SU-DHL-6 (cell line): ENCODE data around the gene LIM2.
"Not testable (repeated sequence)": the region's sequence is repeated elsewhere in the genome, so short reads cannot be mapped to it uniquely, and the experiment has no call there.

Source experiments
- H2AFZ ChIP-seq: fragments of 200-600 bp; sonication (generic); 2 replicates; pipeline ENCODE4 v1.6.1; 2014; ENCODE audit warnings: low read depth, mild to moderate bottlenecking, moderate library complexity, mixed read lengths, antibody characterized with exemption, low read length; ENCODE audit not compliant: severe bottlenecking
- H3F3A ChIP-seq: fragments of 200-600 bp; shearing (Covaris generic); 2 replicates; pipeline ENCODE4 v1.6.0; 2016; ENCODE audit warnings: antibody characterized with exemption, mild to moderate bottlenecking; ENCODE audit not compliant: insufficient read depth
- H3K27ac ChIP-seq: fragments of 200-600 bp; sonication (generic); 2 replicates; pipeline ENCODE4 v1.5.1; 2016; ENCODE audit warnings: low read depth, mild to moderate bottlenecking, low read length, moderate library complexity, mixed read lengths
- H3K27me3 ChIP-seq: fragments of 200-600 bp; sonication (generic), shearing (Covaris generic); 2 replicates; pipeline ENCODE4 v1.6.0; 2014; ENCODE audit warnings: mild to moderate bottlenecking, low read length
- H3K36me3 ChIP-seq: fragments of 200-600 bp; sonication (generic); 2 replicates; pipeline ENCODE4 v1.6.1; 2014; ENCODE audit warnings: mild to moderate bottlenecking, low read length, mixed read lengths
- H3K4me2 ChIP-seq: fragments of 300-600, 200-600 bp; shearing (Covaris generic), sonication (generic); 2 replicates; pipeline ENCODE4 v1.6.0; 2014; ENCODE audit warnings: low read length, low read depth, mild to moderate bottlenecking; ENCODE audit not compliant: poor library complexity, severe bottlenecking
- H3K4me3 ChIP-seq: fragments of 200-600 bp; sonication (generic); 2 replicates; pipeline ENCODE4 v1.5.1; 2014; ENCODE audit warnings: antibody characterized with exemption, low read length, mild to moderate bottlenecking, mixed read lengths; ENCODE audit not compliant: insufficient read depth, poor library complexity, severe bottlenecking
- H3K79me2 ChIP-seq: fragments of 200-600 bp; sonication (generic); 2 replicates; pipeline ENCODE4 v1.6.1; 2014; ENCODE audit warnings: mild to moderate bottlenecking, low read length, moderate library complexity; ENCODE audit not compliant: insufficient read depth
- H3K9ac ChIP-seq: fragments of 200-600 bp; sonication (generic); 2 replicates; pipeline ENCODE4 v1.7.0; 2014; ENCODE audit warnings: mild to moderate bottlenecking, low read length
- H3K9me2 ChIP-seq: fragments of 200-600 bp; sonication (generic); replicated peaks from 2 replicates; pipeline ENCODE4 v1.6.1; 2014; ENCODE audit warnings: low read length; ENCODE audit not compliant: insufficient read depth
- H3K9me3 ChIP-seq: fragments of 200-600 bp; sonication (generic); 2 replicates; pipeline ENCODE4 v1.6.1; 2014; ENCODE audit warnings: low read length, mixed read lengths; ENCODE audit not compliant: insufficient read depth
- H4K20me1 ChIP-seq: fragments of 200-600 bp; sonication (generic); 2 replicates; pipeline ENCODE4 v1.6.1; 2014; ENCODE audit warnings: low read depth, mild to moderate bottlenecking, antibody characterized with exemption, low read length, moderate library complexity, mixed read lengths
- CTCF ChIP-seq: fragments of 200-600 bp; sonication (generic); IDR thresholded peaks from one replicate; pipeline ENCODE4 v1.5.1; 2017; ENCODE audit warnings: antibody characterized with exemption, mild to moderate bottlenecking, low read length, moderate library complexity; ENCODE audit not compliant: insufficient read depth, poor library complexity, severe bottlenecking
- EZH2phosphoT487 ChIP-seq: fragments of 200-600 bp; sonication (generic), shearing (Covaris generic); conservative IDR thresholded peaks from 2 replicates; pipeline ENCODE4 v1.6.1; 2018; ENCODE audit warnings: mild to moderate bottlenecking, antibody characterized with exemption, low read length, moderate library complexity, mixed read lengths

LIM2 gene

DNA sequence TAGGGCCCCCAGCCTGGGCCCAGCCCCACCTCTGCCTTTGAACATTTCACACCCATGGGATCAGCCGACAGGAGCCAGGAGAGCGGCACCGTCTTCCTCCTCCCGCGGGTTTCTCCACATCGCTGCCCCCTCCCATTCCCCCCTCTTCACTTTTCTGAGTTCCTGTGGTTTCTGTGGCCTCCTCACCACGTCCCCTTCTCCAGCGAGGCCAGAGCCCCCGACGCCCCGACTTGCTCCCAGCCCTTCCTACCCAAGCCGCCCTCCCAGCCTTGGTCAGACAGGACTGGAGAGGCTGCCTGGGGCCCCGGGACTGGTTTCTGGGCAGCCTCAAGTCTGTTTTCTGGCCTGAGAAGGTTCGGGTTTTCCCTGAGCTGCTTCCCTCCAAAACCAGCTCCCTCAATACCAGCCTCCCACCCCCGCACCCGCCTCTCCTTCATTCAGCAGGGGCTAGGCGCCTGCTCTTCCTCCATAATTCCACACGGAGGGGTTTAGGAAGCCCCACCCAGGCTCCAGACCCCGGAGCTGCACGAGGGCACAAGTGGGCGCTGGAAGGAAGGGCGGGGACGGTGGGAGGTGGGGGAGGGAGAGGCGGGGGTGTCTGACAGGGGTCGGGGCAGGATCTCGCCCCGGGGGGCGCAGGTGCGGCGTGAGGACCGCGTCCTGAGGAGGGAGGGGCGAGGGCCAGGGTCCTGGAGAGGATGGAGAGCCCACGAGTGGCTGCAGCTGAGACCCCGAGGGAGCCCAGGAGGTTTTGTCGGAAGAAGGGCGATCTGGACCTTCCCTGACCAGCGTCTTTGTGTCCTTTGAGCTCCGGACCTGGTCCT is 33.7 kb upstream of the LIM2 start:
- H3F3A ChIP-seq = no peaks in the 10 kb centered on the region
- no peak overlapping the region for H3K4me3 ChIP-seq
- H2AFZ ChIP-seq = no peak overlapping the region

DNA sequence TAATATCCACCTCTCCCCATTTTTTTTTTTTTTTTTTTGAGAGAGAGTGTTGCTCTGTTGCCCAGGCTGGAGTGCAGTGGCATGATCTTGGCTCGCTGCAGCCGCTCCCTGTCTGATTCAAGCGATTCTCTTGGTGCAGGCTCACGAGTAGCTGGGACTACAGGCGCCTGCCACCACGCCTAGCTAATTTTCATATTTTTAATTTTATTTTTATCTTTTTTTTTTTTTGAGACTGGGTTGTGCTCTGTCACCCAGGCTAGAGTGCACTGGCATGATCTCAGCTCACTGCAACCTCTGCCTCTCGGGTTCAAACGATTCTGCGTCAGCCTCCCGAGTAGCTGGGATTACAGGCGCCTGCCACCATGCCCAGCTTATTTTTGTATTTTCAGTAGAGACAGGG is 32.7 kb upstream of the LIM2 start:
- H3K27ac ChIP-seq, H3K9me2 ChIP-seq, H3K4me3 ChIP-seq, H3F3A ChIP-seq, H2AFZ ChIP-seq, H3K36me3 ChIP-seq, H3K9me3 ChIP-seq, H3K27me3 ChIP-seq, H3K79me2 ChIP-seq, H4K20me1 ChIP-seq, H3K4me2 ChIP-seq, H3K9ac ChIP-seq: not testable (repeated sequence)

More for the DNA sequence above, 33.7 kb upstream of the LIM2 start:
- H3K79me2 ChIP-seq = no peaks in the 10 kb centered on the region
- H4K20me1 ChIP-seq = no peaks in the 10 kb centered on the region
- no peaks in the 10 kb centered on the region for H3K9me3 ChIP-seq
- no peaks in the 10 kb centered on the region for H3K27me3 ChIP-seq
- H3K36me3 ChIP-seq = no peaks in the 10 kb centered on the region
- no peaks in the 10 kb centered on the region for H3K9me2 ChIP-seq
- TF ChIP-seq CTCF (no peak), EZH2phosphoT487 (no peak)
- no peak overlapping the region for H3K27ac ChIP-seq
- H3K9ac ChIP-seq = no peak overlapping the region
- H3K4me2 ChIP-seq = no peak overlapping the region

- Histone ChIP-seq H3K4me2 (no peak overlapping the region), H3F3A (no peaks in the 10 kb centered on the region), H3K9me3 (no peaks in the 10 kb centered on the region), H3K27ac (no peak overlapping the region), H3K79me2 (no peaks in the 10 kb centered on the region), H2AFZ (no peak overlapping the region), H3K9ac (no peak overlapping the region), H3K4me3 (no peak overlapping the region), H3K36me3 (no peaks in the 10 kb centered on the region), H3K9me2 (no peaks in the 10 kb centered on the region), H3K27me3 (no peaks in the 10 kb centered on the region), H4K20me1 (no peaks in the 10 kb centered on the region)
- TF ChIP-seq EZH2phosphoT487 (no peak), CTCF (no peak)
Measured at GRCh38 chr19:51418707-51419106, 30.9 kb upstream of the LIM2 start.

GRCh38 chr19:51417810-51418157 is 30.0 kb upstream of the LIM2 start:
- 0 out of 2 replicates have a peak overlapping the region, but pooled peaks have one; percentile 32 for H3K27ac ChIP-seq
- H3K9ac ChIP-seq = peak overlapping the region; percentile 38

More at GRCh38 chr19:51417810-51418157, 30.0 kb upstream of the LIM2 start:
- Histone ChIP-seq H3K4me3 (no peak overlapping the region), H3K27me3 (no peaks in the 10 kb centered on the region), H3K79me2 (no peaks in the 10 kb centered on the region), H4K20me1 (no peaks in the 10 kb centered on the region), H3K9me3 (no peaks in the 10 kb centered on the region), H3K4me2 (peak overlapping the region; percentile 24), H3F3A (no peaks in the 10 kb centered on the region), H2AFZ (peak overlapping the region; percentile 85), H3K36me3 (no peaks in the 10 kb centered on the region), H3K9me2 (no peaks in the 10 kb centered on the region)
- no peak for TF ChIP-seq EZH2phosphoT487
- no peak for TF ChIP-seq CTCF
